ENCODE data around the gene TNIK. TPM values are rescaled to one million over a fixed set of nuclear protein-coding genes. Genes with fewer than 3 reads are reported as not detected.

Gene TNIK
- total RNA-seq, 3 donors from 2014 or later, result 7.4 to 17.6 (median 10.2) TPM

DNA sequence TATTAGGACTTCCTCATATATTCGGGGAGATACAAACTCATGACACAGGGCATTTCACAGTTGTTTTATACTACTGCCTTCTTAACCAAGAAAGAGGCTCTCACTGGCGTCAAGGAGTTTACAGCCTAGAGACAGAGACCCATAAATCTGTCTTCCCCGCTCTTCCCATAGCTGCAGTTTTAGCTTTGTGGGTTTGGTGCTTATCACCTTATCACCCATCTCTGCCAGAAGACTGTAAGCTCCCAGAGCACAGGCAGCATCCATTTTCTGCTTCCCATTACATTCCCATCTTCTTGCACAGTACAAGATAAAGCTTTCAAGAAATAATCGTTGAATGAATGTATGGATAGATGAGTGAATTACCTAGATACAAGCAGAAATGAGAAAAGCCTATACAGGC, 144.3 kb downstream of the TNIK start:
- Histone ChIP-seq H3K36me3 (no peaks in the 10 kb centered on the region), H3K27ac (no peak overlapping the region), H3K27me3 (no peaks in the 10 kb centered on the region), H3K4me1 (no peaks in the 10 kb centered on the region), H3K4me3 (no peak overlapping the region), H3K9me3 (no peaks in the 10 kb centered on the region)
- DNase-seq (ENCODE audit: low spot score in 2 of 2), result no peak
- intact Hi-C loops (cut with DNase I; ENCODE audit: low total_unique reads), result no loop called here
- TF ChIP-seq POLR2AphosphoS5 (IDR thresholded peaks at IDR 0.05) (no peak), POLR2A (IDR thresholded peaks at IDR 0.05) (no peak)
- TF ChIP-seq, protein P1, sequence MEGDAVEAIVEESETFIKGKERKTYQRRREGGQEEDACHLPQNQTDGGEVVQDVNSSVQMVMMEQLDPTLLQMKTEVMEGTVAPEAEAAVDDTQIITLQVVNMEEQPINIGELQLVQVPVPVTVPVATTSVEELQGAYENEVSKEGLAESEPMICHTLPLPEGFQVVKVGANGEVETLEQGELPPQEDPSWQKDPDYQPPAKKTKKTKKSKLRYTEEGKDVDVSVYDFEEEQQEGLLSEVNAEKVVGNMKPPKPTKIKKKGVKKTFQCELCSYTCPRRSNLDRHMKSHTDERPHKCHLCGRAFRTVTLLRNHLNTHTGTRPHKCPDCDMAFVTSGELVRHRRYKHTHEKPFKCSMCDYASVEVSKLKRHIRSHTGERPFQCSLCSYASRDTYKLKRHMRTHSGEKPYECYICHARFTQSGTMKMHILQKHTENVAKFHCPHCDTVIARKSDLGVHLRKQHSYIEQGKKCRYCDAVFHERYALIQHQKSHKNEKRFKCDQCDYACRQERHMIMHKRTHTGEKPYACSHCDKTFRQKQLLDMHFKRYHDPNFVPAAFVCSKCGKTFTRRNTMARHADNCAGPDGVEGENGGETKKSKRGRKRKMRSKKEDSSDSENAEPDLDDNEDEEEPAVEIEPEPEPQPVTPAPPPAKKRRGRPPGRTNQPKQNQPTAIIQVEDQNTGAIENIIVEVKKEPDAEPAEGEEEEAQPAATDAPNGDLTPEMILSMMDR (IDR thresholded peaks at IDR 0.05), result no peak

DNA sequence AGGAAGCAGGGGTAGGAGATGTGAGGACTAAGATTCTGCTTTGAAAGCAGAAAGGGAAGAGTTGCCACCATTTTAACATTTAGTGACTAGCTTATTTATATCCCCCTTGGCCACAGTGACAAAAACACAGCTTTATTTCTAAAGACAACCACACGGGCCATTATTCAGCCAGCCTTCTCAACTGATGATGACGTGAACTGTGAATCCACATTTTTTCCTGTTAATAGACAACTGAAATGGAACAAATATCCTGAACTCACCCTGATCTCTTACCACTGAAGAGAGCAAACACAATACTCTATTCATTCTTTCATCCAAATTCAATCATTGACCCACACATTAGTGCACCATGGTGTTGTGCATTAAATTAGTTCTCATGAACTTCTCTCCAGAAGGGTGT, 145.1 kb downstream of the TNIK start:
- Histone ChIP-seq H3K27ac (no peak overlapping the region), H3K4me1 (no peaks in the 10 kb centered on the region), H3K36me3 (no peaks in the 10 kb centered on the region), H3K4me3 (no peak overlapping the region), H3K9me3 (no peaks in the 10 kb centered on the region), H3K27me3 (no peaks in the 10 kb centered on the region)
- no peak for DNase-seq (ENCODE audit: low spot score in 2 of 2)
- intact Hi-C loops (cut with DNase I; ENCODE audit: low total_unique reads), result no loop called here
- TF ChIP-seq, protein P1 (IDR thresholded peaks at IDR 0.05), result no peak
- TF ChIP-seq POLR2A (IDR thresholded peaks at IDR 0.05) (no peak), POLR2AphosphoS5 (IDR thresholded peaks at IDR 0.05) (no peak)

DNA sequence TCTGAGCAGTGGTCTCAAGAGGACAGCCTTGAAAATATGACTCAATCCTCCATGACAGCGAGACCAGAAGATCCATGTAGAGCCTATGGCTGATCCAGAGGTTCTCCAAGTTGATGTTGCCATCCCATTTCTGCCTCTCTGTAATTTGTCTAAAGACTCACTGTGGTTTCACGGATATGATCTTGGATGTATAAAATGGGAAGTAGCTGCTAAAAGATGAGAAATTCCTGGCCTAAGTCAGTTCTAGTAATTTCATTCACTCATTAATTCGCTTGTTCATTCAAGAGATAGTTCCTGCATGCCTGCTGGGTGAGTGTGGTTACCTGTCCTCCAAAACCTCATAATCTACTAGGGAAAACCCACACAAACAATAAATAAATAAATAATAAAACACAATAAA, 145.9 kb downstream of the TNIK start:
- no peak for DNase-seq (ENCODE audit: low spot score in 2 of 2)
- TF ChIP-seq, protein P1 (IDR thresholded peaks at IDR 0.05), result no peak
- TF ChIP-seq POLR2AphosphoS5 (IDR thresholded peaks at IDR 0.05) (no peak), POLR2A (IDR thresholded peaks at IDR 0.05) (no peak)
- H3K36me3 ChIP-seq, result no peaks in the 10 kb centered on the region
- no peaks in the 10 kb centered on the region for H3K27me3 ChIP-seq
- no peak overlapping the region for H3K27ac ChIP-seq
- intact Hi-C loops (cut with DNase I; ENCODE audit: low total_unique reads), result no loop called here
- no peaks in the 10 kb centered on the region for H3K4me1 ChIP-seq
- no peak overlapping the region for H3K4me3 ChIP-seq
- no peaks in the 10 kb centered on the region for H3K9me3 ChIP-seq

DNA sequence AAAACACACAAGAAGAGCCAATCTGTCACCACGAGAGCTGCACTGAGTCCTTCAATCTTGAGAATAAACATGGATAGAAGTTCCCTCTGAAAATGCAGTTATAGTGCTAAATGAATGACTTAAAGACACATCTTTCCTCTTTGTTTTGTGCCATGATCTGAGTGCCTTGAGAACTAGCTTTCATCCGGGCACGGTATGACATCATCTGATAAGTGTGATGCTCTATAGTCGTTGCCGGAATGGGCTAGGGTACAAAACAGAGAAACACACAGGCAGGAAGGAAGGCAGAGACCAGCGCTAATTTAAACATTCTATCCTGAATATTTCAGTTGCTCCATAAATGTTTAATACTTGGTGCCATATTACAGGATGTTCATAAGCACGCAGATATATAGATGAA, 146.5 kb downstream of the TNIK start:
- no peak overlapping the region for H3K27ac ChIP-seq

DNA sequence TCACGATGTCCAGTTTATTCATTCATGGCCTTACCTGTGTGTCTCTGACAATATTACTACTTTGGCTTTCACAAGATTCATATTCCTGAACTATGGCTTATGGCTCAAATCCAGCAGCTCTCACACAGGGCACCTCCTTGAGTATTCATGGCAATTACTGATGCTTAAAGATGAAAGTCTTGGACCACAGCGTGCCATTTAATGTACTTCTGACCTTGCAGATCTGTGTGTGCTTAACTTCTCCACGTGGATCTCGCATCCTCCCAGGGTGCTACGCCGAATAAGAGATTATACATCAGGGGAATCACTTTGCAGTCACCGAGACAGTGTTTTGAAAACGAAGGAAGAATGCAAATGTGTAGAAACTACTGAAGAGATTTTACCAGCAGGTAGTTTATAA, 147.5 kb downstream of the TNIK start:
- intact Hi-C loops (cut with DNase I; ENCODE audit: low total_unique reads), result no loop called here
- H3K27me3 ChIP-seq, result no peaks in the 10 kb centered on the region

More for the DNA sequence above, 146.5 kb downstream of the TNIK start:
- Histone ChIP-seq H3K36me3 (no peaks in the 10 kb centered on the region), H3K27me3 (no peaks in the 10 kb centered on the region), H3K4me3 (no peak overlapping the region), H3K9me3 (no peaks in the 10 kb centered on the region), H3K4me1 (no peaks in the 10 kb centered on the region)
- DNase-seq (ENCODE audit: low spot score in 2 of 2), result no peak
- no peak for TF ChIP-seq POLR2A (IDR thresholded peaks at IDR 0.05)
- TF ChIP-seq, protein P1 (IDR thresholded peaks at IDR 0.05), result no peak
- intact Hi-C loops (cut with DNase I; ENCODE audit: low total_unique reads), result no loop called here

More for the DNA sequence above, 147.5 kb downstream of the TNIK start:
- TF ChIP-seq, protein P1 (IDR thresholded peaks at IDR 0.05), result no peak
- TF ChIP-seq POLR2A (IDR thresholded peaks at IDR 0.05) (no peak), POLR2AphosphoS5 (IDR thresholded peaks at IDR 0.05) (no peak)
- Histone ChIP-seq H3K27ac (no peak overlapping the region), H3K36me3 (no peaks in the 10 kb centered on the region), H3K4me3 (no peak overlapping the region), H3K4me1 (no peaks in the 10 kb centered on the region), H3K9me3 (no peaks in the 10 kb centered on the region)
- DNase-seq (ENCODE audit: low spot score in 2 of 2), result no peak

Measured in breast epithelium (tissue), 4 donors.